Measurements from ENCODE around the gene DDAH2. TPM values are rescaled to one million over a fixed set of nuclear protein-coding genes. Genes with fewer than 3 reads are reported as not detected.

DDAH2 gene
- total RNA-seq, 4 donors from 2014 or later: 78.3 to 148 (median 107) TPM

GRCh38 chr6:31739639-31740396 lies 10.7 kb upstream of the DDAH2 start, which contains the start of gene MSH5:
Gene MSH5, plus strand, starts transcription at chr6:31740005. Its CDS starts 462 bp downstream, at chr6:31740467.
- Histone ChIP-seq H3K4me3 (peak within 1 kb of the TSS; percentile 58 to 73 (median 68)), H3K27me3 (no peaks in the 10 kb centered on the region), H3K4me1 (peaks cover 13 to 44% (median 37%) of the 10 kb centered on the region in 4 donors), H3K27ac (peak within 1 kb of the TSS; percentile 96 to 99 (median 98)), H3K9me3 (no peaks in the 10 kb centered on the region), H3K36me3 (no peaks in the 10 kb centered on the region)
- in situ Hi-C loops (cut with MboI; ENCODE audit: low pct_ligation_motif_present in 1 of 4, low pct_unique_long_range_greater_than_20kb in 1 of 4, low sequenced_read_pairs in 3 of 4) (loop anchor here in 1 of 4 donors (10.0 kb wide), 1 partner anchor 85 kb away; the partner anchor contains the start of gene HSPA1B), intact Hi-C loops (cut with DNase I; ENCODE audit: low total_unique reads) (no loop called here)
- DNase-seq: peak; percentile 99
- TF ChIP-seq EP300 (IDR thresholded peaks at IDR 0.05; ENCODE audit: low read depth) (no peak), POLR2AphosphoS5 (IDR thresholded peaks at IDR 0.05) (peak; percentile 76 to 92 (median 85)), POLR2A (IDR thresholded peaks at IDR 0.05) (peak; percentile 79)
- 0% methylated on average over 58 of the region's 58 CpGs; no CpG with 5 or more reads in 1 of the 2 donors for WGBS, 2 donors (ENCODE audit: low coverage in 1 of 2)

- H3K27ac ChIP-seq: peak overlapping the region; percentile 96 to 99 (median 98)
- WGBS, 2 donors (ENCODE audit: low coverage in 1 of 2): 0 to 17% methylated on average over 1 to 6 of the region's 6 CpGs
- TF ChIP-seq EP300 (IDR thresholded peaks at IDR 0.05; ENCODE audit: low read depth) (peak; percentile 36), POLR2AphosphoS5 (IDR thresholded peaks at IDR 0.05) (peak; percentile 15 to 67 (median 60)), POLR2A (IDR thresholded peaks at IDR 0.05) (peak; percentile 64)
- TF ChIP-seq, protein P1, sequence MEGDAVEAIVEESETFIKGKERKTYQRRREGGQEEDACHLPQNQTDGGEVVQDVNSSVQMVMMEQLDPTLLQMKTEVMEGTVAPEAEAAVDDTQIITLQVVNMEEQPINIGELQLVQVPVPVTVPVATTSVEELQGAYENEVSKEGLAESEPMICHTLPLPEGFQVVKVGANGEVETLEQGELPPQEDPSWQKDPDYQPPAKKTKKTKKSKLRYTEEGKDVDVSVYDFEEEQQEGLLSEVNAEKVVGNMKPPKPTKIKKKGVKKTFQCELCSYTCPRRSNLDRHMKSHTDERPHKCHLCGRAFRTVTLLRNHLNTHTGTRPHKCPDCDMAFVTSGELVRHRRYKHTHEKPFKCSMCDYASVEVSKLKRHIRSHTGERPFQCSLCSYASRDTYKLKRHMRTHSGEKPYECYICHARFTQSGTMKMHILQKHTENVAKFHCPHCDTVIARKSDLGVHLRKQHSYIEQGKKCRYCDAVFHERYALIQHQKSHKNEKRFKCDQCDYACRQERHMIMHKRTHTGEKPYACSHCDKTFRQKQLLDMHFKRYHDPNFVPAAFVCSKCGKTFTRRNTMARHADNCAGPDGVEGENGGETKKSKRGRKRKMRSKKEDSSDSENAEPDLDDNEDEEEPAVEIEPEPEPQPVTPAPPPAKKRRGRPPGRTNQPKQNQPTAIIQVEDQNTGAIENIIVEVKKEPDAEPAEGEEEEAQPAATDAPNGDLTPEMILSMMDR (IDR thresholded peaks at IDR 0.05): peak in 3 of 5 experiments; percentile 10 to 44 (median 11)
- peak overlapping the region in 2 of 4 donors; percentile 4 to 7 for H3K4me3 ChIP-seq
- in situ Hi-C loops (cut with MboI; ENCODE audit: low pct_ligation_motif_present in 1 of 4, low pct_unique_long_range_greater_than_20kb in 1 of 4, low sequenced_read_pairs in 3 of 4) (loop anchor here in 1 of 4 donors (10.0 kb wide), 1 partner anchor 87 kb away; the partner anchor contains the start of gene HSPA1B), intact Hi-C loops (cut with DNase I; ENCODE audit: low total_unique reads) (no loop called here)
- peaks cover 23 to 60% (median 52%) of the 10 kb centered on the region in 4 donors for H3K4me1 ChIP-seq
- H3K27me3 ChIP-seq: no peaks in the 10 kb centered on the region
- DNase-seq: peak; percentile 84
- no peaks in the 10 kb centered on the region for H3K9me3 ChIP-seq
- H3K36me3 ChIP-seq: peaks cover 0 to 7% (median under 1%) of the 10 kb centered on the region in 4 donors
Observed at GRCh38 chr6:31737991-31738979, 9.2 kb upstream of the DDAH2 start.

GRCh38 chr6:31737315-31737990 lies 8.4 kb upstream of the DDAH2 start:
- peak; percentile 52 for DNase-seq
- Histone ChIP-seq H3K4me1 (peaks cover 23 to 64% (median 55%) of the 10 kb centered on the region in 4 donors), H3K4me3 (peak overlapping the region in 2 of 4 donors; percentile 56 to 77), H3K36me3 (peaks cover 0 to 15% (median 5%) of the 10 kb centered on the region in 4 donors), H3K9me3 (no peaks in the 10 kb centered on the region), H3K27ac (peak overlapping the region; percentile 96 to 99 (median 98)), H3K27me3 (no peaks in the 10 kb centered on the region)
- in situ Hi-C loops (cut with MboI; ENCODE audit: low pct_ligation_motif_present in 1 of 4, low pct_unique_long_range_greater_than_20kb in 1 of 4, low sequenced_read_pairs in 3 of 4): loop anchor here in 1 of 4 donors (10.0 kb wide), 1 partner anchor 87 kb away; the partner anchor contains the start of gene HSPA1B
- 10 to 30% methylated on average over 4 to 7 of the region's 7 CpGs for whole genome bisulfite sequencing, 2 donors (ENCODE audit: low coverage in 1 of 2)
- intact Hi-C loops (cut with DNase I; ENCODE audit: low total_unique reads): no loop called here
- no peak for TF ChIP-seq POLR2A (IDR thresholded peaks at IDR 0.05)

GRCh38 chr6:31736768-31737314 lies 7.7 kb upstream of the DDAH2 start:
- intact Hi-C loops (cut with DNase I; ENCODE audit: low total_unique reads): no loop called here
- peak; percentile 26 for DNase-seq

More at GRCh38 chr6:31736768-31737314, 7.7 kb upstream of the DDAH2 start:
- peaks cover 0 to 21% (median 8%) of the 10 kb centered on the region in 4 donors for H3K36me3 ChIP-seq
- peaks cover 23 to 68% (median 55%) of the 10 kb centered on the region in 4 donors for H3K4me1 ChIP-seq
- peak overlapping the region; percentile 56 to 91 (median 75) for H3K4me3 ChIP-seq
- H3K9me3 ChIP-seq: no peaks in the 10 kb centered on the region
- no peaks in the 10 kb centered on the region for H3K27me3 ChIP-seq
- TF ChIP-seq POLR2A (IDR thresholded peaks at IDR 0.05): no peak
- H3K27ac ChIP-seq: peak overlapping the region; percentile 96 to 99 (median 98)
- in situ Hi-C loops (cut with MboI; ENCODE audit: low pct_ligation_motif_present in 1 of 4, low pct_unique_long_range_greater_than_20kb in 1 of 4, low sequenced_read_pairs in 3 of 4): loop anchor here in 1 of 4 donors (10.0 kb wide), 1 partner anchor 88 kb away; the partner anchor contains the start of gene HSPA1B
- 24 to 26% methylated on average over 6 to 10 of the region's 10 CpGs for WGBS, 2 donors (ENCODE audit: low coverage in 1 of 2)

Measured in transverse colon (tissue), 4 donors.